Transverse colon (tissue), 4 donors: ENCODE data around the gene ORC2. TPM values are rescaled to one million over a fixed set of nuclear protein-coding genes. Genes with fewer than 3 reads are reported as not detected.
"Not testable (repeated sequence)": the region's sequence is repeated elsewhere in the genome, so short reads cannot be mapped to it uniquely, and the experiment has no call there.

Source experiments
- DNase-seq: peaks from one replicate; pipeline ENCODE4 v3.0.0-alpha.2; 2019
- H3K27ac ChIP-seq, 4 donors: fragments of 200-600 bp; sonication (generic); 2 replicates each; pipeline ENCODE4 v1.5.1; 2016 to 2018; ENCODE audit warnings: inconsistent platforms in 4 of 4
- H3K27me3 ChIP-seq: fragments of 200-600 bp; sonication (generic); 2 replicates; pipeline ENCODE4 v1.5.1; 2017; ENCODE audit warnings: inconsistent platforms
- H3K36me3 ChIP-seq, 4 donors: fragments of 200-600 bp; sonication (generic); 2 replicates each; pipeline ENCODE4 v1.5.1; 2017 to 2019; ENCODE audit warnings: inconsistent platforms in 4 of 4
- H3K4me1 ChIP-seq, 4 donors: fragments of 200-600 bp; sonication (generic); 2 replicates each; pipeline ENCODE4 v1.5.1; 2017 to 2020; ENCODE audit warnings: inconsistent platforms in 4 of 4
- H3K4me3 ChIP-seq, 4 donors: fragments of 200-600 bp; sonication (generic); 1 replicate in 1 of 4; 2 replicates in 3 of 4; pipeline versions ENCODE4 v1.5.1 to v1.6.1; 2017 to 2019; ENCODE audit warnings: inconsistent platforms in 4 of 4
- H3K9me3 ChIP-seq, 2 donors: fragments of 200-600 bp; sonication (generic); 2 replicates each; pipeline ENCODE4 v1.5.1; 2017 to 2019; ENCODE audit warnings: inconsistent platforms in 2 of 2
- EP300 ChIP-seq: sonication (generic); formaldehyde crosslinking; IDR thresholded peaks from one replicate; pipeline ENCODE4 v1.6.1; 2017; ENCODE audit warnings: antibody characterized with exemption, low read depth
- POLR2A ChIP-seq: fragments of 450-650 bp; IDR thresholded peaks from one replicate; pipeline ENCODE4 v1.6.1; 2016; ENCODE audit warnings: antibody characterized with exemption, mild to moderate bottlenecking, moderate library complexity
- POLR2AphosphoS5 ChIP-seq, 3 donors: sonication (generic); formaldehyde crosslinking; IDR thresholded peaks; one replicate each; pipeline ENCODE4 v1.6.1; 2016; ENCODE audit warnings: antibody characterized with exemption in 3 of 3
- WGBS, 2 donors: methylation state at CpG; one replicate each; pipeline ENCODE4 v1.1.5; 2018; ENCODE audit warnings: low coverage in 1 of 2; 5-methylcytosine and 5-hydroxymethylcytosine counted together
- in situ Hi-C, 4 donors: fragments of 200-750 bp; cut with MboI; loops; one replicate each; pipeline versions ENCODE4 v1.15.0 to v1.15.1; 2017; ENCODE audit warnings: low sequenced_read_pairs in 3 of 4, low pct_ligation_motif_present in 1 of 4, low pct_unique_long_range_greater_than_20kb in 1 of 4
- intact Hi-C: fragments of 100-400 bp; cut with DNase I; formaldehyde crosslinking; loops from one replicate; pipeline ENCODE4 v1.15.1; 2023; ENCODE audit warnings: low total_unique reads
- total RNA-seq, 4 donors: library from RNA; depleted of rRNA; stranded (reverse); fragments of >200 nt; gene quantifications; one replicate each; pipeline ENCODE4 v1.1.0, GENCODE V29; 2016
- TF ChIP-seq, protein P1 (sequence below), 5 experiments: fragments of 200-600 bp in 3 of 5; fragments of 450-650 bp in 2 of 5; sonication (generic) in 3 of 5; IDR thresholded peaks; 1 replicate in 2 of 5; 2 replicates in 3 of 5; pipeline ENCODE4 v1.5.1; 2016 to 2017; ENCODE audit warnings: antibody characterized with exemption in 5 of 5, inconsistent platforms in 3 of 5, mild to moderate bottlenecking in 2 of 5, moderate library complexity in 1 of 5

ORC2 gene
- total RNA-seq, 4 donors from 2014 or later: 15.1 to 30.5 (median 20.8) TPM

DNA sequence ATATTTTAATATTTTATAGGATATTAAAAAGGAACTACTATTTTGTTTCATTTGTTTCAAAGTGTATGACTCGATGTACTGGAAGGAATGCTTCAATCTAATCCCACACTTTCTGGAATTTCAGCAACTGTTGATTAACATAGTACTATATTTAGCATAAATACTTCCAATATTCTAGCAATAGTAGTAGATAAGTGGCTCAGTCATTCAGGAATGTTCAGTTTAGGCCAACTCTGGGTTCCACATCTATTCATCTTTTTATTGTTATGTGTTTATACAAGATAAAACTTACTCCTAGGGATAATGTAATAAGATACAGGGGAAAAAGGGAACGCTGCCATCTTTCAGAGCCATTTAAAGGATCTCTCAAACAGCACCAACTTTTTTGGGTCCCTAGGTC lies 22.3 kb upstream of the ORC2 start:
- no peak overlapping the region for H3K27ac ChIP-seq
- WGBS, 2 donors: 68 to 74% methylated on average over 2 of the region's 2 CpGs
- in situ Hi-C loops: no loop called here
- H3K4me1 ChIP-seq: no peaks in the 10 kb centered on the region
- no peak overlapping the region for H3K4me3 ChIP-seq
- H3K36me3 ChIP-seq: peaks cover 0 to 41% (median 11%) of the 10 kb centered on the region in 4 donors
- DNase-seq: no peak
- no peaks in the 10 kb centered on the region for H3K9me3 ChIP-seq
- intact Hi-C loops: no loop called here
- TF ChIP-seq EP300 (no peak), POLR2A (no peak), POLR2AphosphoS5 (IDR thresholded peaks at IDR 0.05) (no peak)
- TF ChIP-seq, protein P1, sequence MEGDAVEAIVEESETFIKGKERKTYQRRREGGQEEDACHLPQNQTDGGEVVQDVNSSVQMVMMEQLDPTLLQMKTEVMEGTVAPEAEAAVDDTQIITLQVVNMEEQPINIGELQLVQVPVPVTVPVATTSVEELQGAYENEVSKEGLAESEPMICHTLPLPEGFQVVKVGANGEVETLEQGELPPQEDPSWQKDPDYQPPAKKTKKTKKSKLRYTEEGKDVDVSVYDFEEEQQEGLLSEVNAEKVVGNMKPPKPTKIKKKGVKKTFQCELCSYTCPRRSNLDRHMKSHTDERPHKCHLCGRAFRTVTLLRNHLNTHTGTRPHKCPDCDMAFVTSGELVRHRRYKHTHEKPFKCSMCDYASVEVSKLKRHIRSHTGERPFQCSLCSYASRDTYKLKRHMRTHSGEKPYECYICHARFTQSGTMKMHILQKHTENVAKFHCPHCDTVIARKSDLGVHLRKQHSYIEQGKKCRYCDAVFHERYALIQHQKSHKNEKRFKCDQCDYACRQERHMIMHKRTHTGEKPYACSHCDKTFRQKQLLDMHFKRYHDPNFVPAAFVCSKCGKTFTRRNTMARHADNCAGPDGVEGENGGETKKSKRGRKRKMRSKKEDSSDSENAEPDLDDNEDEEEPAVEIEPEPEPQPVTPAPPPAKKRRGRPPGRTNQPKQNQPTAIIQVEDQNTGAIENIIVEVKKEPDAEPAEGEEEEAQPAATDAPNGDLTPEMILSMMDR (IDR thresholded peaks at IDR 0.05): no peak
- no peaks in the 10 kb centered on the region for H3K27me3 ChIP-seq

DNA sequence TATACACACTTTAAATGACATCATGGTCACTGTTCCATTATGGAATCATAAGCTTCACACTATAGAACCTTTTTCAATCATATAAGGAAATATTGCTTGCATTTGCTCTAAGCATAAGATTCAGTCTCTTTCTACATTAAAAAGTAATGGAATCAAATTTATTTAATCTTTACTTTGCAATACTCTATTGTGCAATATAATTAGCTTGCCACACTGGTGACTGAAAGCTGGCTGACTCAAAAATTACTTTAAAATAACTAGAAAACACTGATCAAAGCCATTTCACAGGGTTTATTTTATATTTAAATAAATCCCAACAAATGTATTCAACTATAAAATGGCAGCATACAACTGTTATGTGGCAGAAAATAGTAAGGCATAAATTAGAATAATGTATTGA lies 13.2 kb upstream of the ORC2 start:
- Histone ChIP-seq H3K4me1 (peaks cover 0 to 7% (median 0%) of the 10 kb centered on the region in 4 donors), H3K36me3 (peaks cover 0 to 7% (median 3%) of the 10 kb centered on the region in 4 donors), H3K27ac (no peak overlapping the region), H3K27me3 (no peaks in the 10 kb centered on the region), H3K4me3 (no peak overlapping the region), H3K9me3 (no peaks in the 10 kb centered on the region)
- TF ChIP-seq EP300 (no peak), POLR2AphosphoS5 (IDR thresholded peaks at IDR 0.05) (no peak), POLR2A (no peak)
- TF ChIP-seq, protein P1 (IDR thresholded peaks at IDR 0.05): no peak
- intact Hi-C loops: no loop called here
- DNase-seq: no peak
- in situ Hi-C loops: no loop called here

DNA sequence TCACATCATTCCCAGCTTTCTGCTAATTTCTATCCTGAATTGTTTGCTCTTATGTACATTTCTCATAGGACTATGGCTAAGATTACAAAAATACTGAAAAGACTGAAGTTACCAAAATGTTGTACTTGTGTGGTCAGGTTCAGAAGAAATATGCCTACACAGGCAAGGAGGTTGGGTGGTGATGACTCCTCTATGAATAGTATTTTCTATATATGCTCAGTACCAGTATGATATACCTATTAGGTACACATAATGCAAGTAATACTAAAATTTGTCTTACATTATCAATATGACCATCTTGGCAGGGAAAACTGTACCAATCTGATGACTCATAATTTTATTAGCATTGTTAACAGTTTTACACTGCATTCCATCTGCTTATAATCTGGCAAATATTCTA lies 12.2 kb upstream of the ORC2 start:
- in situ Hi-C loops (no loop called here), intact Hi-C loops (no loop called here)
- no peaks in the 10 kb centered on the region for H3K27me3 ChIP-seq
- no peak for DNase-seq
- H3K4me1 ChIP-seq: peaks cover 0 to 7% (median 0%) of the 10 kb centered on the region in 4 donors
- no peak overlapping the region for H3K4me3 ChIP-seq
- H3K27ac ChIP-seq: no peak overlapping the region
- no peaks in the 10 kb centered on the region for H3K36me3 ChIP-seq
- H3K9me3 ChIP-seq: no peaks in the 10 kb centered on the region
- TF ChIP-seq, protein P1 (IDR thresholded peaks at IDR 0.05): no peak
- TF ChIP-seq POLR2A (no peak), POLR2AphosphoS5 (IDR thresholded peaks at IDR 0.05) (no peak), EP300 (no peak)

DNA sequence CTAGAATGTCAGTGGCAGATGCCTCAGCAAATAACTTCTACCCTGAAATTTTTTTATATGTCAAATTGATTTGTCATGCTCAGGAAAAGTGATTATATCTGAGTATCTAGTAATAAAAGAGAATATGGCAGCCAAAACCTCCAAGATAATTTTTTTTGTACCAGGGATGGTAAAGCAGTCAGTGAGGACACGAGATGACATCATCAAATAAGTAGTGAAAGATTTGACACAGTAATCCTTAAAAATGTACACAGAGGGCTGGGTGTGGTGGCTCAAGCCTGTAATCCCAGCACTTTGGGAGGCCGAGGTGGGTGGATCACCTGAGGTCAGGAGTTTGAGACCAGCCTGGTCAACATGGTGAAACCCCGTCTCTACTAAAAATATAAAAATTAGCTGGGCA lies 6.6 kb upstream of the ORC2 start:
- intact Hi-C loops, H3K27me3 ChIP-seq, DNase-seq, H3K36me3 ChIP-seq, H3K9me3 ChIP-seq, H3K4me3 ChIP-seq: not testable (repeated sequence)
- in situ Hi-C loops: loop anchor here in 2 of 4 donors (25.0 kb wide), 1 partner anchor 92 kb away; the partner anchor contains the start of genes HYCC2 (in 2 of the 2) and NDUFB3 (in 2 of the 2)
- WGBS, 2 donors: 86 to 88% methylated on average over 2 to 3 of the region's 3 CpGs
- Histone ChIP-seq H3K27ac (peak overlapping the region in 3 of 4 donors; percentile 73 to 85 (median 85)), H3K4me1 (peaks cover 0 to 57% (median 17%) of the 10 kb centered on the region in 4 donors)

DNA sequence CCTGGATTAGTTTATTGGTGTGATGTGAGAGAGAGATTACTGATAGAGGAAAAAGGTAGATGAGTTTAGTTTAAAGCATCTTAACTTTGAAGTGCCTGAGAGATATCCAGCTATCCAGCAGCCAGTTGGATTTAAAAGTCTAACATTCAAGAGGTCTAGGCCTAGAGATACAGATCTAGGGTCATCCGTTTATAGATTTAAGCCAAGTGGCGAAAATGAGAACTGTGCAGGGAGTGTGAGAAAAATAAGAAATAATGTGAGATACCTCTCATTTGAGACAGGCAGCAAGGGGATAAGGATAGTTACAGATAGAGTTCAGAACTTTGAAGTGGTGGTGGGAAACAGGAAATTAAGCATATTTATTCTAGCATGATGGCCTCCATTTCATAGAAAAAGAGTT lies 5.3 kb upstream of the ORC2 start:
- WGBS, 2 donors: 80 to 84% methylated on average over 2 of the region's 2 CpGs
- Histone ChIP-seq H3K36me3 (no peaks in the 10 kb centered on the region), H3K27ac (peak overlapping the region; percentile 67 to 85 (median 79)), H3K4me1 (peaks cover 0 to 65% (median 20%) of the 10 kb centered on the region in 4 donors), H3K4me3 (no peak overlapping the region), H3K27me3 (no peaks in the 10 kb centered on the region), H3K9me3 (no peaks in the 10 kb centered on the region)
- TF ChIP-seq POLR2AphosphoS5 (IDR thresholded peaks at IDR 0.05) (no peak), POLR2A (no peak), EP300 (no peak)
- TF ChIP-seq, protein P1 (IDR thresholded peaks at IDR 0.05): peak in 2 of 5 experiments; percentile 23 to 33
- intact Hi-C loops (no loop called here), in situ Hi-C loops (loop anchor here in 2 of 4 donors (25.0 kb wide), 1 partner anchor 94 kb away; the partner anchor contains the start of genes HYCC2 (in 2 of the 2) and NDUFB3 (in 2 of the 2))
- DNase-seq: no peak
